Measurements from ENCODE around the gene C15orf61. TPM values are rescaled to one million over a fixed set of nuclear protein-coding genes. Genes with fewer than 3 reads are reported as not detected.

C15orf61 gene
- total RNA-seq, 3 donors from 2014 or later (not counting 1 experiment from before 2014, with no cell fraction given) = 8.7 to 16.4 (median 12.6) TPM

- WGBS (ENCODE audit: insufficient coverage) = 60% methylated on average over 1 of the region's 3 CpGs
- H3K4me1 ChIP-seq (ENCODE audit: control insufficient read depth, insufficient read depth, low read length) = no peaks in the 10 kb centered on the region
- TF ChIP-seq CTCF (IDR thresholded peaks at IDR 0.05) = no peak
- peaks cover 16% of the 10 kb centered on the region for H3K36me3 ChIP-seq (ENCODE audit: control insufficient read depth, insufficient read depth, low read length)
- H3K27me3 Mint-ChIP-seq (ENCODE audit: low read depth in 2 of 2) = no peaks in the 10 kb centered on the region
- intact Hi-C loops (cut with micrococcal nuclease) = no loop called here
- no peaks in the 10 kb centered on the region for H3K9me3 Mint-ChIP-seq
- no peaks in the 10 kb centered on the region for H3K9me3 ChIP-seq (ENCODE audit: control insufficient read depth, insufficient read depth, low read length)
- H3K27ac Mint-ChIP-seq = no peak overlapping the region
- no peaks in the 10 kb centered on the region for H3K36me3 Mint-ChIP-seq
- H3K27ac ChIP-seq (ENCODE audit: low read length) = no peak overlapping the region
- no peaks in the 10 kb centered on the region for H3K27me3 ChIP-seq (ENCODE audit: control insufficient read depth, insufficient read depth, low read length)
- H3K4me1 Mint-ChIP-seq = no peaks in the 10 kb centered on the region
- H3K4me3 Mint-ChIP-seq = no peak overlapping the region
- no peak overlapping the region for H3K4me3 ChIP-seq (ENCODE audit: low read length)
- no peak for ATAC-seq
- DNase-seq = no peak
These were observed 8.8 kb upstream of the C15orf61 start for GRCh38 chr15:67512140-67512539.

- H3K27me3 Mint-ChIP-seq (ENCODE audit: low read depth in 2 of 2) = no peaks in the 10 kb centered on the region
- no peaks in the 10 kb centered on the region for H3K9me3 Mint-ChIP-seq
- Histone ChIP-seq H3K9me3 (ENCODE audit: control insufficient read depth, insufficient read depth, low read length) (no peaks in the 10 kb centered on the region), H3K4me1 (ENCODE audit: control insufficient read depth, insufficient read depth, low read length) (no peaks in the 10 kb centered on the region), H3K27me3 (ENCODE audit: control insufficient read depth, insufficient read depth, low read length) (no peaks in the 10 kb centered on the region), H3K36me3 (ENCODE audit: control insufficient read depth, insufficient read depth, low read length) (peaks cover 16% of the 10 kb centered on the region), H3K4me3 (ENCODE audit: low read length) (no peak overlapping the region), H3K27ac (ENCODE audit: low read length) (no peak overlapping the region)
- TF ChIP-seq CTCF (IDR thresholded peaks at IDR 0.05) = no peak
- no peaks in the 10 kb centered on the region for H3K36me3 Mint-ChIP-seq
- H3K4me1 Mint-ChIP-seq = no peaks in the 10 kb centered on the region
- intact Hi-C loops (cut with micrococcal nuclease) = no loop called here
- ATAC-seq (no peak), DNase-seq (no peak)
- no peak overlapping the region for H3K4me3 Mint-ChIP-seq
- no peak overlapping the region for H3K27ac Mint-ChIP-seq
- 84% methylated on average over 9 of the region's 9 CpGs for WGBS (ENCODE audit: insufficient coverage)
These were observed 7.8 kb upstream of the C15orf61 start for GRCh38 chr15:67512933-67513714.

- Mint-ChIP-seq H3K9me3 (no peaks in the 10 kb centered on the region), H3K27me3 (ENCODE audit: low read depth in 2 of 2) (no peaks in the 10 kb centered on the region), H3K4me3 (no peak overlapping the region), H3K27ac (no peak overlapping the region), H3K36me3 (no peaks in the 10 kb centered on the region), H3K4me1 (peaks cover 0 to under 1% of the 10 kb centered on the region in 2 donors)
- TF ChIP-seq CTCF (IDR thresholded peaks at IDR 0.05) = no peak
- H3K36me3 ChIP-seq (ENCODE audit: control insufficient read depth, insufficient read depth, low read length) = peaks cover 16% of the 10 kb centered on the region
- no peak overlapping the region for H3K4me3 ChIP-seq (ENCODE audit: low read length)
- H3K9me3 ChIP-seq (ENCODE audit: control insufficient read depth, insufficient read depth, low read length) = no peaks in the 10 kb centered on the region
- no peaks in the 10 kb centered on the region for H3K27me3 ChIP-seq (ENCODE audit: control insufficient read depth, insufficient read depth, low read length)
- DNase-seq (no peak), ATAC-seq (no peak)
- peaks cover 2% of the 10 kb centered on the region for H3K4me1 ChIP-seq (ENCODE audit: control insufficient read depth, insufficient read depth, low read length)
- 98% methylated on average over 3 of the region's 3 CpGs for WGBS (ENCODE audit: insufficient coverage)
- no peak overlapping the region for H3K27ac ChIP-seq (ENCODE audit: low read length)
- intact Hi-C loops (cut with micrococcal nuclease) = no loop called here
These were observed 5.8 kb upstream of the C15orf61 start for GRCh38 chr15:67515090-67515489.

GRCh38 chr15:67515557-67515956 is 5.4 kb upstream of the C15orf61 start:
- no peak overlapping the region for H3K27ac ChIP-seq (ENCODE audit: low read length)
- no peak for ATAC-seq
- no peak for TF ChIP-seq CTCF (IDR thresholded peaks at IDR 0.05)
- WGBS (ENCODE audit: insufficient coverage) = no CpG with 5 or more reads among the region's 2 CpGs
- Mint-ChIP-seq H3K4me1 (peaks cover 0 to 4% of the 10 kb centered on the region in 2 donors), H3K9me3 (no peaks in the 10 kb centered on the region), H3K27me3 (ENCODE audit: low read depth in 2 of 2) (no peaks in the 10 kb centered on the region), H3K36me3 (no peaks in the 10 kb centered on the region), H3K4me3 (no peak overlapping the region), H3K27ac (no peak overlapping the region)
- no peak for DNase-seq
- H3K4me1 ChIP-seq (ENCODE audit: control insufficient read depth, insufficient read depth, low read length) = peaks cover 6% of the 10 kb centered on the region
- no peaks in the 10 kb centered on the region for H3K27me3 ChIP-seq (ENCODE audit: control insufficient read depth, insufficient read depth, low read length)
- intact Hi-C loops (cut with micrococcal nuclease) = no loop called here
- no peaks in the 10 kb centered on the region for H3K9me3 ChIP-seq (ENCODE audit: control insufficient read depth, insufficient read depth, low read length)
- no peak overlapping the region for H3K4me3 ChIP-seq (ENCODE audit: low read length)
- peaks cover 16% of the 10 kb centered on the region for H3K36me3 ChIP-seq (ENCODE audit: control insufficient read depth, insufficient read depth, low read length)
